HG03135 (cell line): Measurements from ENCODE around the gene TRIM44.
"Not testable (repeated sequence)": the region's sequence is repeated elsewhere in the genome, so short reads cannot be mapped to it uniquely, and the experiment has no call there.

Experiments used
- ATAC-seq: cut with Tn5 transposase; IDR thresholded peaks from one replicate; pipeline ENCODE4 v1.9.1; 2021; ENCODE audit warnings: mild to moderate bottlenecking, moderate library complexity; ENCODE audit not compliant: unreplicated experiment

Gene TRIM44

DNA sequence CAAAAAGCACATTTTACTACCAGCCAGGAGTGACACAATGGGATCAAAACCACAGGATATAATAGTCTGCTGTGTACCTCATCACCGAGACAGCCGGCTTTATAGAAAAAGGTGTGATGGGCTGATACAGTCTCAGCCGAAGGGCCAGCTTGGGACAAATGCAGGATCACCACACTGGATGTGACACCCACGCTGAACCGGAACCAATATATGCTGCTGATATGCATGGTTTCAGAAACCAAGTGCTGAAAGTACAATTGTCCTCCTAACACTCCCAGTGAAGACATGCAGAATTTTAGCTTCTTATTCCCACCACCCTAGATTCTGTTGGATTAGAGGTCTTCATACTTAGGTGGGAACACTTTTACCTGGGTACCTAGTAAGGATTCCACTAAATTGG lies 184.3 kb downstream of the TRIM44 start:
- ATAC-seq: no peak

DNA sequence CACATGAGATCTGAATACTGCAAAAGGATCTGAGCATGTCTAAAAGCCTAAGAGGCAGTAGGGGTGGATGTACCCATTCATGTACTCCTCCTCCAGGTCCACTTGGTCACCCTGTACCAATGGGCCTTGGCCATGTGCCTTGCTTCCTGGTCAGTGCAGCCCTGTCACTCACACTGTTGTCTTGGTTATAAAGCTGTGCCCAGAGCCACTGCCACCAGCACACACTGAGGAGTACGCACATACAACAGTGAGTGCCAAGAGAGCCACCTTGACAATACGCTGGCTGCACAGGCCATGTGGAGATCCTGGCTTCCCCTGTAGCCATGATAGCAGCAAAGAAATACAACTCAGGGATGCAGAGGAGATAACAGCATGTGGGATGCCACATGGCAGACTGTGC lies 184.9 kb downstream of the TRIM44 start:
- no peak for ATAC-seq

- no peak for ATAC-seq
Observed at GRCh38 chr11:35848616-35849015, 186.0 kb downstream of the TRIM44 start.

DNA sequence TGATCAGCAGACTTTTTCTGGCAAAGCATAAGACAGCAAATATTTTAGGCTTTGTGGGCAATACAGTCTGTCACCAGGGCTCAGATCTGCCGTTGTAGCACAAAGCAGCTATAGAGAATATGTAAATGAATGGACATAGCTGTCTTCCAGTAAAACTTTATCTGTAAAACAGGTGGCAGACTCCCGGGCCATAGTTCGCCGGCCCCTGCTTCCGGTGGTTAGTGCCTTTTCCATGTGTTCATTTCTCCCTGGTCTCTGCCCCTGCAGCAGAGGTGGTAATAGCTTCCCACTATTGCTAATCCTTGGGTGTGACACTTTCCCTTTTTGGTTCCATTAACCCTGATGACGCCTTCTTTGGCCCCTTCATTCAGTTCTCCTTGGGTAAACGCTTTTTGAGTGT lies 187.6 kb downstream of the TRIM44 start:
- no peak for ATAC-seq

- ATAC-seq: no peak
Observed at GRCh38 chr11:35851342-35851741, 188.8 kb downstream of the TRIM44 start.

GRCh38 chr11:35852056-35852455 lies 189.5 kb downstream of the TRIM44 start:
- ATAC-seq: no peak

DNA sequence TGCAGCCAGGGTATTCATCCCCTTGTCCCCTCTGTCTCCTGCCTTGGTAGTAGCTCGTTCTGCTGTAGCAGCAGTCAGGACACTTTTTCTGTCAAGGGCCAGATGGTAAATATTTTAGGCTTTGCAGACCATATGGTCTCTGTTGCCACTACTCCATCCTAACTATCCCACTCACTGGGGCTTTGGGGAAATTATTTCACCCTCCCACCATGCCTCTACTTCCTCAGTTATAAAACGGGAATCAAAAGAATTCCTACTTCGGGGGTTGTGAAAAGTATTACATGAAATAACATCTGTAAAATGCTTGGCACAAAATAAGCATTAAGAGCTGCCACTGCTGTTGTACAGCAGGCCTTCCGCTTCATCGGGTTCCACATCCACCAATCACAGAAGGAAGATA lies 191.4 kb downstream of the TRIM44 start:
- ATAC-seq: no peak

- no peak for ATAC-seq
Observed at GRCh38 chr11:35855671-35856070, 193.1 kb downstream of the TRIM44 start.

- no peak for ATAC-seq
Observed at GRCh38 chr11:35856259-35856658, 193.7 kb downstream of the TRIM44 start.

- no peak for ATAC-seq
Observed at GRCh38 chr11:35856756-35857155, 194.2 kb downstream of the TRIM44 start.

- no peak for ATAC-seq
Observed at GRCh38 chr11:35857922-35858321, 195.3 kb downstream of the TRIM44 start.

GRCh38 chr11:35859301-35859700 lies 196.7 kb downstream of the TRIM44 start:
- ATAC-seq: no peak

DNA sequence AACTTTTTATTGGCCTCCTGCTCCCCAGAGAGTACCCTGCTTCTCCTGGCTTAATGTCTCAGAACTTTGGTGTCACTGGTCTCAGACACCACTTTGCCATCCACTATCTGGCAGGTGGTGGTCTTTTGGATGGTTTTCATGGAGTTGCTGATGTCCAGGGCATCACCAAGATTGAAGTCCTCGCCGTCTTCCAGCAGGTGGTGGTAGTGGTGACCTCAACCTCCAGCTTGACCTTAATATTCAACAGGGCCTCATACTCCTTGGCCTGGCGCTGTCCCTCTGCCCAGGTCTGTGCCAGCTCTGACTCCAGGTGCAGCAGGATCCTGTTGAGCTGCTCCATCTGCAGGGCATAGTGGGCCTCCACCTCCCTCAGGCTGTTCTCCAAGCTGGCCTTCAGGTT lies 197.6 kb downstream of the TRIM44 start:
- not testable (repeated sequence) for ATAC-seq

DNA sequence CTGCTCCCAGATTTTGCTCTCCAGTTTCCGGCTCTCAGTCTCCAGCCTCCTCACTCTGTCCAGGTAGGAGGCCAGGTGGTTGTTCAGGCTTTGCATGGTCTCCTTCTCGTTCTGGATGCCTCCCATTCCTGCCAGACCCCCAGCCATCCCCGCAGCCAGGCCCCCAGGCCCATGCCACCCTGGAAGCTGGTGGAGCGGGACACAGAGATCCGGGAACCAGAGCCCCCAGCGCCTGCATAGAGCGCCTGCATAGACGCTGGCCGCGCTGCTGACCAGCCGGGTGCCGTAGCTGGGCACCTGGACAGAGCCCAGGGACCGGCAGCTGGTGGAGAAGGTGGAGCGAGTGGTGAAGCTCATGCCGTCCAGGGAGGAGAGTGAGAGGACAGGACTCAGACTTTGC lies 198.6 kb downstream of the TRIM44 start:
- ATAC-seq: no peak

DNA sequence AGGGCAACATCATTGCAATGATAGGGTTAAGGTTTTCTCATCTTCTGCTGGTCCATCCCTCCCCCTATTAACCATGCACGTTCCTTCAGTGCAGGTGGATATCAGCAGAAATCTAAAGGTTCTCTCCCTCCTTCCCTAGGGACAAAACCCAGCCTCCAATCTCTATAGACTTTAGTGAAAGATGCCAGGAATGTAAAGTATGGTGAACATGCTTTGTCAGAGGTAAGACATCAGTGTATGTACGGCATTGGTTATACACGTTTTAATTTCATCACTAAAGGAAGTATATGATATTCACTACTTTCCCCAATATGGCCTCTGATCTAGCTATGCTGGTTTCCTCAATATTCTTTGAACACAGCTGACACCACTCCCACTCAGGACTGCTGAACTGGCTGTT lies 200.1 kb downstream of the TRIM44 start:
- no peak for ATAC-seq

GRCh38 chr11:35864131-35864530 lies 201.6 kb downstream of the TRIM44 start:
- no peak for ATAC-seq

GRCh38 chr11:35866601-35867000 lies 204.0 kb downstream of the TRIM44 start:
- ATAC-seq: no peak
